Forelimb muscle (tissue), 1 donor: ENCODE results near the gene GAST. TPM values are rescaled to one million over a fixed set of nuclear protein-coding genes. Genes with fewer than 3 reads are reported as not detected.

Experiments used
- DNase-seq: peaks from one replicate; pipeline ENCODE4 v3.0.0-alpha.2; 2013; ENCODE audit warnings: low read depth
- polyA plus RNA-seq: library from polyadenylated mRNA; unstranded; fragments of 120-200 nt; gene quantifications from one replicate; pipeline ENCODE4 v1.2.1, GENCODE V29; 2013; ENCODE audit not compliant: insufficient read length

The GAST gene
- polyA plus RNA-seq, 1 donor: not detected

- no peak for DNase-seq
Measured at GRCh38 chr17:41739661-41740352, 27.7 kb downstream of the GAST start.

DNA sequence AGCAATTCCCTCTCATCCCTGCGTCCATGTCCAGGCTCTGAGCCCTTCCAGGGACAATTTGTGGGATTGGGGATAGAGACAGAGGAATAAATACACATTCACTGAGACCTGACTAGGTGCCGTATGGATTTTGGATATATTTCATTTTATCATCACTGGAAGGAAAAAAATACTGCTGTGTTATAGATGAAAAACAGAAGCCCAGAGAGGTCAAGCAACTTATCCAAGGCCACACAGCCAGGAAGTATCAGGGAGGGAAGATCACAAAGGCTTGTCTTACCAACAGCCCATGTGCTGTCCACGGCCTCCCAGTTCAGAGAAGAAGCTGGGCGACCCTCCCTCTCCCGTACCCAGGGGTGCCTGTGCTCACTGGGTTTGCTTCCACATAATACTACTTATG, 28.4 kb downstream of the GAST start:
- DNase-seq: no peak

- no peak for DNase-seq
Measured at GRCh38 chr17:41741709-41742108, 29.6 kb downstream of the GAST start.

DNA sequence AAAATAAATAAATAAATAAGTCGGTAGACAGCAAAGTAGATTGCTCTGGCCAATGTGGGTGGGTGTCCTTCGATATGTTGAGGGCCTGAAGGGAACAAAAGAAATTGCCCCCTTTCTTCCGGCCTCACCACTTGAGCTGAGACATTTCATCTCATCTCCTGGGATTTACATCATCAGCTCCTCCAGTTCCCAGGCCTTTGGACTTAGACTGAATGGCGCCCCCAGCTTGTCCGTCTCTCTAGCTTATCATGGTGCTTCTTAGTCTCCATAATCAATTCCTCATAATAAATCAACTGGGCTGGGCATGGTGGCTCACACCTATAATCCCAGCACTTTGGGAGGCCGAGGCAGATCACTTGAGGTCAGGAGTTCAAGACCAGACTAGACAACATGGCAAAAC, 36.1 kb downstream of the GAST start:
- DNase-seq: no peak

DNA sequence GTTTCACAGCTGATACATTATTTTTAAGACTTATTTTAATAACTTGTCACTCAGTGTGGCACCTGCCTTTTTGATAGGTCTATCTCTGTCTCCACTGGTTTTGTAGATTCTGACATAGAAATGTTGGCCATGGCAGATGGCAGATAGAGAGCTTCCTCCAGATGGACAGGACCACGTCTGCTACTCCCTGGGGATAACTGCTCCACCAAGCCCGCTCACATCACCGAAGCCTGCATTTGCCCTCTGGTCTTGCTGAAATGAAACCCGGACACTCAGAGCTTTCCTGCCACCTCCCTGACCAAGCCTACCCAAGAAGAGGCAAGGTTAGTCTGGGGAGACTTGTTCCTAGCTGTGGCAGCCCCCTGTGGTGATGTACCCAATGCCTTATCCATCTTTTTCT, 38.7 kb downstream of the GAST start:
- no peak for DNase-seq

- no peak for DNase-seq
Measured at GRCh38 chr17:41751288-41751687, 39.2 kb downstream of the GAST start.

DNA sequence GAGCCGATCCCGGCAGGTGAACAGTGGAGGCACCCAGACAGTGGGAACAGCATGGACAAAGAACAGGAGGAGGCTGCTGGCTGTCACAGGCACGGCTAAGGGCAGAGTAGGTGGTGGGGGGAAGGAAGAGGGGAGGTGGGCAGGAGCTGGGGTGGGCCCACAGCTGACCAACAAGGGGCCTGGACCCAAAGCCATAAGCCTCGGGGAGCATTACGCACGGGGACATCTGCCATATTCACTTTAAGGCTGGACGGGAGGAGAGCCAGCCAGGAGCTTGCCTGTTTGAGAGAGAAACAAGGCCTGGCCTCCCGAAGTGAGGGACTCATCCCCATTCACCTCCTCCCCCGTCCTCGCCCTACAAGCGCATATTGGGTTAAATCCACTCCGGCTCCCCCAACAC, 41.9 kb downstream of the GAST start:
- no peak for DNase-seq

GRCh38 chr17:41758601-41759000, 46.5 kb downstream of the GAST start:
- no peak for DNase-seq

DNA sequence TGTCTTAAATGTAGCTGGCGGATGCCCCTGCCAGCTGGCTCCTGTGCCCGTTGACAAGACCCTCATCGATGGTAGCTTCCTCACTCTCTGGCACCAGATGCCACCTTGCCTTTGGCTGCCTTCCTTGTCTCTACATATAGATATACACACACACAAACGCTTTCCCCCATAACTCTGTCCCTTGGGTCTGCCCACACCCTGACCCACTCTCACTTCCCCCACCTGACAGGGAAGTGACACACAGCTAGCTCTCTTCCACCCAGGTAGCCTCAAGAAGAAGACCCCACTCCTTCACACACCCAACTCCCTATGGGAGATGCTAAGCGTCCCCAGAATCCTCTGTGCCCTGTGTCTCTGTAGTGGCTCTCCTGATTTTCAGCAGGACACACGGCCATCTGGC, 48.7 kb downstream of the GAST start:
- no peak for DNase-seq

DNA sequence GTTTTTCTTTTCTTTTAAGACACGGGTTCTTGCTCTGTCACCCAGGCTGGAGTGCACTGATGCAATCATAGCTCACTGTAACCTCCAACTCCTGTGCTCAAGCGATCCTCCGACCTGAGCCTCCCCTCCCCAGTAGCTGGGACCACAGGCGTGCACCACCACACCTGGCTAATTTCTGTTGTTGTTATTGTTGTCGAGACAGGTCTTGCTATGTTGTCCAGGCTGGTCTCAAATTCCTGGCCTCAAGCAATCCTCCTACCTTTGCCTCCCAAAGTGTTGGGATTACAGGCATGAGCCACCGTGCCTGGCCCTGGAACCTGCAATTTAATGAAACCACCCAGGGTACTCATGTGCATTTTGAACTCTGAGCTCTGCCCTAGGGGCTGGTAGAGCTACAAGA, 50.3 kb downstream of the GAST start:
- no peak for DNase-seq

- no peak for DNase-seq
Measured at GRCh38 chr17:41762841-41763240, 50.7 kb downstream of the GAST start.

DNA sequence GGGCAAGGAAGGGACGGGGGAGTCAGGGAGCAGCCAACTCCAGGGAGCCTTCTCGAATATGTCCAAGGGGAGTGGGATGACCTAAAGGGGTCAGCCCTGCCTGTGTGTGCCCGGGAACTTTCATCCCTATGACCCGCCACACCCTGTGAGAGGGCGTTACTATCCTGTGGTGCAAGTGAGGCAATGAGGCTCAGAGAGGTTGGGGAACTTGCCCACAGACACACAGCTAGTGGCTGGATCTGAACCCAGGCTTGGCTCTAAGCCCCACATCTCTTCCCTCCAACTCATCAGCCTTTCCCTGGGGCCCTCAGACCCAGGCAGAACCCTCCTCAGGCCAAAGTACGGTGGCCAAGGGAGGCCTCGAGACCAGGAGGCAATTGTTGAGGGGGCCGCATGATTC, 51.2 kb downstream of the GAST start:
- DNase-seq: no peak

Other genes starting within 250 kb of the GAST start
- not detected for gene KRT32, start 244.9 kb upstream of the GAST start, polyA plus RNA-seq
- not detected for gene KRT35, start 231.2 kb upstream of the GAST start, polyA plus RNA-seq
- not detected for gene KRT36, start 222.4 kb upstream of the GAST start, polyA plus RNA-seq
- not detected for gene KRT13, start 206.7 kb upstream of the GAST start, polyA plus RNA-seq
- gene KRT15, start 193.4 kb upstream of the GAST start, polyA plus RNA-seq: 0.11 TPM
- gene KRT19, start 184.0 kb upstream of the GAST start, polyA plus RNA-seq: 0.28 TPM
- gene KRT9, start 140.3 kb upstream of the GAST start, polyA plus RNA-seq: not detected
- not detected for gene KRT14, start 125.4 kb upstream of the GAST start, polyA plus RNA-seq
- not detected for gene KRT16, start 99.6 kb upstream of the GAST start, polyA plus RNA-seq
- gene KRT17, start 87.8 kb upstream of the GAST start, polyA plus RNA-seq: 0.71 TPM
- gene EIF1, start 23.4 kb upstream of the GAST start, polyA plus RNA-seq: 784 TPM
- gene HAP1, start 22.3 kb downstream of the GAST start, polyA plus RNA-seq: 0.04 TPM
- 31.0 TPM for gene JUP, start 74.4 kb downstream of the GAST start, polyA plus RNA-seq
- 39.5 TPM for gene P3H4, start 99.6 kb downstream of the GAST start, polyA plus RNA-seq
- gene FKBP10, start 100.7 kb downstream of the GAST start, polyA plus RNA-seq: 114 TPM
- 34.6 TPM for gene NT5C3B, start 123.9 kb downstream of the GAST start, polyA plus RNA-seq
- gene KLHL10, start 125.5 kb downstream of the GAST start, polyA plus RNA-seq: 0.18 TPM
- 4.9 TPM for gene KLHL11, start 153.1 kb downstream of the GAST start, polyA plus RNA-seq
- gene ACLY, start 206.6 kb downstream of the GAST start, polyA plus RNA-seq: 44.4 TPM
- gene ODAD4, start 218.3 kb downstream of the GAST start, polyA plus RNA-seq: 0.80 TPM